ENCODE results near the gene POGLUT2.
A peak's percentile ranks its signal among the peaks of the same experiment; 100 is the strongest.

The POGLUT2 gene

DNA sequence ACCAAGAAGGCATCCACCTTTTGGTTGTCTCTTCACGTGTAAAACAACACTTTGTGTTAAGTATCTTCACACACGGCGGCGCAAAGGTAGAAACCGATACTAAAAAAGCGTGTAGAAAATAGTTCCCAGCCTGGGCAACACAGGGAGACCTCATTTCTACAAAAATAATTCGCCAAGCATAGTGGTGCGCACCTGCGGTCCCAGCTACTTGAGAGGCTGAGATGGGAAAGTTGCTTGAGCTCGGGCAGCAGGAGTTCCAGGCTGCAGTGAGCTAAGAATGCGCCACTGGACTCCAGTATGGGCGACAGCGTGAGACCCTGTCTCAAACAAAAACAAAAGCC is 46.5 kb upstream of the POGLUT2 start:
- TF ChIP-seq, protein P1, sequence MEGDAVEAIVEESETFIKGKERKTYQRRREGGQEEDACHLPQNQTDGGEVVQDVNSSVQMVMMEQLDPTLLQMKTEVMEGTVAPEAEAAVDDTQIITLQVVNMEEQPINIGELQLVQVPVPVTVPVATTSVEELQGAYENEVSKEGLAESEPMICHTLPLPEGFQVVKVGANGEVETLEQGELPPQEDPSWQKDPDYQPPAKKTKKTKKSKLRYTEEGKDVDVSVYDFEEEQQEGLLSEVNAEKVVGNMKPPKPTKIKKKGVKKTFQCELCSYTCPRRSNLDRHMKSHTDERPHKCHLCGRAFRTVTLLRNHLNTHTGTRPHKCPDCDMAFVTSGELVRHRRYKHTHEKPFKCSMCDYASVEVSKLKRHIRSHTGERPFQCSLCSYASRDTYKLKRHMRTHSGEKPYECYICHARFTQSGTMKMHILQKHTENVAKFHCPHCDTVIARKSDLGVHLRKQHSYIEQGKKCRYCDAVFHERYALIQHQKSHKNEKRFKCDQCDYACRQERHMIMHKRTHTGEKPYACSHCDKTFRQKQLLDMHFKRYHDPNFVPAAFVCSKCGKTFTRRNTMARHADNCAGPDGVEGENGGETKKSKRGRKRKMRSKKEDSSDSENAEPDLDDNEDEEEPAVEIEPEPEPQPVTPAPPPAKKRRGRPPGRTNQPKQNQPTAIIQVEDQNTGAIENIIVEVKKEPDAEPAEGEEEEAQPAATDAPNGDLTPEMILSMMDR (conservative IDR thresholded peaks at IDR 0.05; ENCODE audit: low read depth), result no peak
- ChIA-PET POLR2A (ENCODE audit: low non-redundant PET) (interaction anchor here (0.6 to 0.7 kb wide), 2 partner anchors 10 to 50 kb away, joined by 3 to 9 read pairs; no protein-coding TSS in a partner anchor), CTCF (interaction anchor here (0.6 to 1.3 kb wide), 4 partner anchors 10 to 45 kb away, joined by 3 to 9 read pairs (median 4); no protein-coding TSS in a partner anchor)
- H3K27ac ChIP-seq, result peak overlapping the region; percentile 96
- DNase-seq (ENCODE audit: low spot score), result no peak

DNA sequence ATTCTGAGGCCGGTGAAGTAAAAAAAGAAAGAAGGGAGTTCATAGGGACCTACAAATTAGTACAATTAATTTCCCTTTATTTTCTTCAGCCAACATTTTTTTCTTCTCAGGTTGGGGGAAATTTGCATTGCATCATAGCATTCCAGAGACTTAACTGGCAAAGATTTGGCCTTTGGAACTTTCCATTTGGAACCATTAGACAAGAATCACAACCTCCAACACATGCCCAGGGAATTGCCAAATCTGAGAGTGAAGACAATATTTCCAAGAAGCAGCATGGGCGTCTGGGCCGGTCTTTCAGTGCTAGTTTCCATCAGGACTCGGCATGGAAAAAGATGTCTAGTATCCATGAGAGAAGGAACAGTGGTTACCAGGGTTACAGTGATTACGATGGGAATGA is 40.7 kb upstream of the POGLUT2 start:
- ChIA-PET POLR2A (ENCODE audit: low non-redundant PET) (no interaction called here), CTCF (no interaction called here)
- TF ChIP-seq, protein P1 (conservative IDR thresholded peaks at IDR 0.05; ENCODE audit: low read depth), result no peak
- no peak overlapping the region for H3K27ac ChIP-seq
- no peak for DNase-seq (ENCODE audit: low spot score)

DNA sequence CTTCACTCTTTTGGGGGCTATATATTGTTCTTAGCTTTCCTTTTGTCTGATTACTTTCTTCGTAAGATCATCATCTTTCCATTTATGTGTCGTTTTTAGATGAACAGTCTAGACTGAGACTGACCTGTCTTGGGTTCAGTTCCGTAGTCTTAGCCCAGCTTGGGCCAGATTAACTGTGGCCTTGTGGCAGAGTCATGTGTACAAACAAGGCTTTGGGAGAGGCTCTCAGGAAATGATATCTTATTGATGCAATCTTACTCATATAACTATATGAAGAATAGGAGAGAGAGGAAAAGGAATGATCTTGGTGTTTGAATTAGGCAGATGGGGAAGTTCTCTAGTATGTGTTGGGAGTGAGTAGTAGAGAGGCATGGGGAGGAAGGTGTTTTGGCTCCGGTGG is 40.2 kb upstream of the POGLUT2 start:
- TF ChIP-seq, protein P1 (conservative IDR thresholded peaks at IDR 0.05; ENCODE audit: low read depth), result no peak
- DNase-seq (ENCODE audit: low spot score), result no peak
- CTCF ChIA-PET, result no interaction called here
- no peak overlapping the region for H3K27ac ChIP-seq
- POLR2A ChIA-PET (ENCODE audit: low non-redundant PET), result no interaction called here

DNA sequence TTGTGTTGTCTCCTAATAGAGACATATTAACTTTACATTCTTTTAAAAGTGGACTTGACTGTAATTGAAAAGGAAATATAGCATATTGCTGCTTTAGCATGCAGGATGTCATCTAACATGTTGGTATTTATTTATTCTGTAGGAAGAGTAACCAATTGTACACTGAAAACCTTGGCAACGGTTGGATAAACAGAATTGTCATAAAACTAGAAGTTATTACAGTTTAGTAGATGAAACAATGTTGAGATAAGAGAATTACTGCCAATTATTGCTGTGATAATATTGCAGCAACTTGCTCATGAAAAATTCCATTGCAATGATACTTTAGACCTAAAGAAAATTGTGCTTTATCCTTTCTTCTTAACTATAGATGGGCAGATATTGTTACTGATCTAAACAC is 39.5 kb upstream of the POGLUT2 start:
- ChIA-PET CTCF (no interaction called here), POLR2A (ENCODE audit: low non-redundant PET) (no interaction called here)
- TF ChIP-seq, protein P1 (conservative IDR thresholded peaks at IDR 0.05; ENCODE audit: low read depth), result no peak
- no peak for DNase-seq (ENCODE audit: low spot score)
- H3K27ac ChIP-seq, result no peak overlapping the region

DNA sequence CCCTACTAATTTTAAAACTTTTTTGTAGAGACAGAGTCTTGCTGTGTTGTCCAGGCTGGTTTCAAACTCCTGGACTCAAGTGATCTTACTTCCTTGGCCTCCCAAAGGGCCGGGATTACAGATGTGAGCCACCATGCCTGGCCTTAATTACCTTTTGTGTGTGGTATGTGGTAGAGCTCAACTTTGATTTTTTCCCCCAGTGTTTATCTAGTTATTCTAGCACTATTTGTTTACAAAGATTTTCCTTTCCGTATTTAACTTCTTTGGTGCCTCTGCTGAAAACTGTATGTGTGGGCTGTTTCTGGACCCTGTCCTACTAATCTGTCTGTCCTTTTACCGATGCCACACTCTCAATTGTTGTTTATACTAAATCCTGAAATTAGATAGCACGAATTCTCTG is 37.7 kb upstream of the POGLUT2 start:
- DNase-seq (ENCODE audit: low spot score), result no peak
- ChIA-PET POLR2A (ENCODE audit: low non-redundant PET) (no interaction called here), CTCF (no interaction called here)
- TF ChIP-seq, protein P1 (conservative IDR thresholded peaks at IDR 0.05; ENCODE audit: low read depth), result no peak
- no peak overlapping the region for H3K27ac ChIP-seq

DNA sequence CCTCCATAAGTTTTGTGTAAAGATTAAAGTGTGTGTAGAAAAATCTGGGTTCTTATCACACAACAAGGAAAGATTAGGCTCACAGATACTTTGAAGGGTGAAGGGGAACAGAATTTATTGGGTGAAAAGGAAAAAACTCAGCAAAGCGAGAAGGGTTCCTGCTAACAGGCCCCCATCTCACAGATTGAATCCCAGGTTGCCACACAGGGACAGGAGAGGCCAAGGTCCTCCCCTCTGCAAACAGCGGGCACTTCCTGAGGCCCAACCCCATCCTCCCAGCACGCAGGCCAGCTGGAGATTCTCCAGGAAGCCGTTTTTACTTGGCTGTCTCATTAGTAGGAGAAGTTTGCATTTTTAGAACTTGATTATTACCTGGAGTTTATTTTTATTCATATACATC is 31.9 kb upstream of the POGLUT2 start:
- peak overlapping the region; percentile 68 for H3K27ac ChIP-seq
- no peak for DNase-seq (ENCODE audit: low spot score)
- CTCF ChIA-PET, result no interaction called here
- TF ChIP-seq, protein P1 (conservative IDR thresholded peaks at IDR 0.05; ENCODE audit: low read depth), result no peak
- POLR2A ChIA-PET (ENCODE audit: low non-redundant PET), result no interaction called here
